Lower leg skin (tissue), 4 donors: ENCODE data around the gene NAPA. TPM values are rescaled to one million over a fixed set of nuclear protein-coding genes. Genes with fewer than 3 reads are reported as not detected.

Experiments used
- DNase-seq, 2 donors: peaks; one replicate each; pipeline ENCODE4 v3.0.0-alpha.2; 2019; ENCODE audit warnings: low spot score in 2 of 2
- H3K4me3 ChIP-seq: fragments of 200-600 bp; sonication (generic); 2 replicates; pipeline ENCODE4 v1.5.1; 2017; ENCODE audit warnings: mild to moderate bottlenecking, low read depth; ENCODE audit not compliant: poor library complexity, severe bottlenecking
- CTCF ChIP-seq, 3 donors: fragments of 450-650 bp; IDR thresholded peaks; one replicate each; pipeline ENCODE4 v1.5.1; 2016; ENCODE audit warnings: antibody characterized with exemption in 3 of 3, mild to moderate bottlenecking in 3 of 3, moderate library complexity in 2 of 3
- POLR2A ChIP-seq, 2 donors: fragments of 450-650 bp; IDR thresholded peaks; one replicate each; pipeline ENCODE4 v1.6.1; 2016 to 2017; ENCODE audit warnings: antibody characterized with exemption in 2 of 2, mild to moderate bottlenecking in 1 of 2, moderate library complexity in 1 of 2
- WGBS, 2 donors: methylation state at CpG; one replicate each; pipeline ENCODE4 v1.1.5; 2018; 5-methylcytosine and 5-hydroxymethylcytosine counted together
- intact Hi-C: fragments of 100-400 bp; cut with DNase I; formaldehyde crosslinking; loops from one replicate; pipeline ENCODE4 v1.15.0; 2023; ENCODE audit warnings: low total_unique reads
- total RNA-seq, 4 donors: library from RNA; depleted of rRNA; stranded (reverse); fragments of >200 nt; gene quantifications; one replicate each; pipeline ENCODE4 v1.1.0, GENCODE V29; 2016

The NAPA gene
- 100 to 1,000 TPM; 182 to 344 (median 221) TPM for total RNA-seq

GRCh38 chr19:47514869-47515588 is at the start of gene NAPA:
Gene NAPA (minus strand): TSS chr19:47515063. CDS start chr19:47514940, 123 bp downstream.
- WGBS, 2 donors = 0 to 1% methylated on average over 48 to 59 of the region's 78 CpGs
- peak; percentile 100 for DNase-seq
- peak within 1 kb of the TSS; percentile 99 for H3K4me3 ChIP-seq
- intact Hi-C loops = no loop called here
- TF ChIP-seq CTCF (IDR thresholded peaks at IDR 0.05) (no peak), POLR2A (IDR thresholded peaks at IDR 0.05) (peak in 1 of 2 donors; percentile 89)

- H3K4me3 ChIP-seq = no peak overlapping the region
- intact Hi-C loops = no loop called here
- TF ChIP-seq POLR2A (IDR thresholded peaks at IDR 0.05) = no peak
- TF ChIP-seq CTCF (IDR thresholded peaks at IDR 0.05) = no peak
- WGBS, 2 donors = 87 to 89% methylated on average over 3 of the region's 3 CpGs
- DNase-seq = no peak
Observed at GRCh38 chr19:47564081-47564480, 49.2 kb upstream of the NAPA start.

- 83 to 88% methylated on average over 7 of the region's 7 CpGs for WGBS, 2 donors
- intact Hi-C loops = no loop called here
- H3K4me3 ChIP-seq = no peak overlapping the region
- no peak for DNase-seq
- TF ChIP-seq POLR2A (IDR thresholded peaks at IDR 0.05) (no peak), CTCF (IDR thresholded peaks at IDR 0.05) (no peak)
Observed at GRCh38 chr19:47561440-47562057, 46.7 kb upstream of the NAPA start.

- no peak overlapping the region for H3K4me3 ChIP-seq
- DNase-seq = no peak
- intact Hi-C loops = no loop called here
- TF ChIP-seq CTCF (IDR thresholded peaks at IDR 0.05) = no peak
- no peak for TF ChIP-seq POLR2A (IDR thresholded peaks at IDR 0.05)
- 71 to 74% methylated on average over 2 of the region's 2 CpGs for WGBS, 2 donors
Observed at GRCh38 chr19:47560999-47561398, 46.1 kb upstream of the NAPA start.

GRCh38 chr19:47550129-47550528 is 35.3 kb upstream of the NAPA start:
- TF ChIP-seq CTCF (IDR thresholded peaks at IDR 0.05) (no peak), POLR2A (IDR thresholded peaks at IDR 0.05) (no peak)
- no peak for DNase-seq
- H3K4me3 ChIP-seq = no peak overlapping the region
- intact Hi-C loops = no loop called here
- WGBS, 2 donors = 88 to 89% methylated on average over 4 of the region's 4 CpGs
